ENCODE data around the gene MGMT. TPM values are rescaled to one million over a fixed set of nuclear protein-coding genes. Genes with fewer than 3 reads are reported as not detected.

The MGMT gene
- total RNA-seq, 1 donor from 2014 or later = 5.7 TPM

GRCh38 chr10:129579228-129579627 is 112.2 kb downstream of the MGMT start:
- DNase-seq (ENCODE audit: low spot score in 2 of 2) = no peak
- FAIRE-seq = no peak

- FAIRE-seq (no peak), DNase-seq (ENCODE audit: low spot score in 2 of 2) (no peak)
Observed at GRCh38 chr10:129580010-129580409, 113.0 kb downstream of the MGMT start.

- no peak for FAIRE-seq
Observed at GRCh38 chr10:129580901-129581300, 113.9 kb downstream of the MGMT start.

GRCh38 chr10:129581827-129582411 is 114.9 kb downstream of the MGMT start:
- no peak for DNase-seq (ENCODE audit: low spot score in 2 of 2)
- FAIRE-seq = no peak

More at GRCh38 chr10:129580901-129581300, 113.9 kb downstream of the MGMT start:
- DNase-seq (ENCODE audit: low spot score in 2 of 2) = no peak

- FAIRE-seq (no peak), DNase-seq (ENCODE audit: low spot score in 2 of 2) (no peak)
Observed at GRCh38 chr10:129583831-129584230, 116.8 kb downstream of the MGMT start.

- DNase-seq (ENCODE audit: low spot score in 2 of 2) (no peak), FAIRE-seq (peak; percentile 54)
Observed at GRCh38 chr10:129586898-129587443, 119.9 kb downstream of the MGMT start.

GRCh38 chr10:129589546-129589945 is 122.5 kb downstream of the MGMT start:
- no peak for FAIRE-seq
- no peak for DNase-seq (ENCODE audit: low spot score in 2 of 2)

GRCh38 chr10:129593953-129594352 is 126.9 kb downstream of the MGMT start:
- FAIRE-seq (no peak), DNase-seq (ENCODE audit: low spot score in 2 of 2) (no peak)

- FAIRE-seq (no peak), DNase-seq (ENCODE audit: low spot score in 2 of 2) (no peak)
Observed at GRCh38 chr10:129594811-129595210, 127.8 kb downstream of the MGMT start.

- DNase-seq (ENCODE audit: low spot score in 2 of 2) (no peak), FAIRE-seq (no peak)
Observed at GRCh38 chr10:129598413-129598812, 131.4 kb downstream of the MGMT start.

GRCh38 chr10:129599160-129599559 is 132.1 kb downstream of the MGMT start:
- DNase-seq (ENCODE audit: low spot score in 2 of 2) = no peak
- no peak for FAIRE-seq

- DNase-seq (ENCODE audit: low spot score in 2 of 2) (no peak), FAIRE-seq (no peak)
Observed at GRCh38 chr10:129601737-129602136, 134.7 kb downstream of the MGMT start.

- no peak for FAIRE-seq
- DNase-seq (ENCODE audit: low spot score in 2 of 2) = no peak
Observed at GRCh38 chr10:129602938-129603535, 136.0 kb downstream of the MGMT start.

GRCh38 chr10:129604333-129605032 is 137.4 kb downstream of the MGMT start:
- DNase-seq (ENCODE audit: low spot score in 2 of 2) (no peak), FAIRE-seq (no peak)

GRCh38 chr10:129605266-129605985 is 138.4 kb downstream of the MGMT start:
- DNase-seq (ENCODE audit: low spot score in 2 of 2) (no peak), FAIRE-seq (no peak)

- DNase-seq (ENCODE audit: low spot score in 2 of 2) (no peak), FAIRE-seq (no peak)
Observed at GRCh38 chr10:129605986-129606518, 139.0 kb downstream of the MGMT start.

- FAIRE-seq = no peak
- no peak for DNase-seq (ENCODE audit: low spot score in 2 of 2)
Observed at GRCh38 chr10:129607607-129608109, 140.6 kb downstream of the MGMT start.

GRCh38 chr10:129608653-129609052 is 141.6 kb downstream of the MGMT start:
- DNase-seq (ENCODE audit: low spot score in 2 of 2) = no peak
- FAIRE-seq = no peak

GRCh38 chr10:129609551-129609950 is 142.5 kb downstream of the MGMT start:
- peak in 1 of 2 donors; percentile 20 for DNase-seq (ENCODE audit: low spot score in 2 of 2)

GRCh38 chr10:129612481-129613109 is 145.6 kb downstream of the MGMT start:
- FAIRE-seq = no peak
- DNase-seq (ENCODE audit: low spot score in 2 of 2) = no peak

More at GRCh38 chr10:129609551-129609950, 142.5 kb downstream of the MGMT start:
- FAIRE-seq = no peak
